ENCODE measurements around the gene THRAP3. TPM values are rescaled to one million over a fixed set of nuclear protein-coding genes. Genes with fewer than 3 reads are reported as not detected.

The THRAP3 gene
- total and polyA plus RNA-seq, 9 of the 15 experiments (the other 6 are each of a cell fraction or from before 2014, with no cell fraction given) = 66.2 to 135 (median 113) TPM

- TF ChIP-seq ZNF124 (CRISPR knock-in tag; IDR thresholded peaks at IDR 0.05) (no peak), NFYB (IDR thresholded peaks at IDR 0.05; ENCODE audit: extremely low read depth, insufficient read length) (no peak), PRDM10 (IDR thresholded peaks at IDR 0.05; ENCODE audit: partially characterized antibody) (peak; percentile 53), ZNF239 (CRISPR knock-in tag; IDR thresholded peaks at IDR 0.05) (no peak), ETV5 (CRISPR knock-in tag; IDR thresholded peaks at IDR 0.05; ENCODE audit: low read depth) (no peak), ZNF449 (CRISPR knock-in tag; IDR thresholded peaks at IDR 0.05) (no peak), ZNF766 (CRISPR knock-in tag; conservative IDR thresholded peaks at IDR 0.05) (0 out of 2 replicates have a peak, but pooled peaks have one; percentile 42), NKRF (IDR thresholded peaks at IDR 0.05; ENCODE audit: borderline replicate concordance) (peak; percentile 54; the same call in 1 of the 2 replicates), SAFB2 (IDR thresholded peaks at IDR 0.05; ENCODE audit: borderline replicate concordance, low read depth, low read length, severe bottlenecking) (no peak), ZNF212 (CRISPR knock-in tag; IDR thresholded peaks at IDR 0.05) (no peak), POLR2AphosphoS5 (IDR thresholded peaks at IDR 0.05; ENCODE audit: control insufficient read depth, insufficient read depth, low read depth, low read length) (0 out of 2 replicates have a peak, but pooled peaks have one; percentile 24), ZNF436 (CRISPR knock-in tag; IDR thresholded peaks at IDR 0.05) (no peak), TAF15 (IDR thresholded peaks at IDR 0.05; ENCODE audit: low read depth, low read length) (no peak), EP300 (IDR thresholded peaks at IDR 0.05; ENCODE audit: low read length) (peak; percentile 75), ELF4 (CRISPR knock-in tag; IDR thresholded peaks at IDR 0.05) (no peak), E2F8 (IDR thresholded peaks at IDR 0.05; ENCODE audit: low read depth, partially characterized antibody) (peak; percentile 70)
Measured at GRCh38 chr1:36248250-36248894, 24.1 kb downstream of the THRAP3 start (continued).

All from K562 (cell line).